Kidney glomerular epithelial cell (primary cell): ENCODE results near the gene PEX14.
A peak's percentile ranks its signal among the peaks of the same experiment; 100 is the strongest.
"Not testable (repeated sequence)": the region's sequence is repeated elsewhere in the genome, so short reads cannot be mapped to it uniquely, and the experiment has no call there.

Source experiments
- DNase-seq: peaks from one replicate; lab custom pipeline; 2025; lab: John Stamatoyannopoulos, UW

Gene PEX14

GRCh38 chr1:10474613-10475507 lies at the start of gene PEX14:
Gene PEX14 (plus strand): TSS chr1:10474950. CDS start chr1:10474967, 17 bp downstream.
- peak; percentile 78 for DNase-seq

- DNase-seq, result not testable (repeated sequence)
Measured at GRCh38 chr1:10425826-10426534, 48.8 kb upstream of the PEX14 start.

GRCh38 chr1:10426535-10426848 lies 48.3 kb upstream of the PEX14 start:
- DNase-seq, result not testable (repeated sequence)

- DNase-seq, result no peak
Measured at GRCh38 chr1:10428984-10429383, 45.8 kb upstream of the PEX14 start.

- no peak for DNase-seq
Measured at GRCh38 chr1:10429868-10430215, 44.9 kb upstream of the PEX14 start.

GRCh38 chr1:10430216-10431069 lies 44.3 kb upstream of the PEX14 start, which contains the start of gene CENPS:
Gene CENPS (plus strand): TSS chr1:10430433. CDS start chr1:10430518, 85 bp downstream.
- peak; percentile 79 for DNase-seq

- DNase-seq, result no peak
Measured at GRCh38 chr1:10431070-10431730, 43.5 kb upstream of the PEX14 start.

- no peak for DNase-seq
Measured at GRCh38 chr1:10432910-10433700, 41.6 kb upstream of the PEX14 start.

GRCh38 chr1:10433790-10434189 lies 41.0 kb upstream of the PEX14 start:
- DNase-seq, result no peak

- no peak for DNase-seq
Measured at GRCh38 chr1:10434590-10434989, 40.2 kb upstream of the PEX14 start.

GRCh38 chr1:10437052-10437451 lies 37.7 kb upstream of the PEX14 start:
- no peak for DNase-seq

GRCh38 chr1:10438677-10439163 lies 36.0 kb upstream of the PEX14 start:
- no peak for DNase-seq

GRCh38 chr1:10440305-10440704 lies 34.4 kb upstream of the PEX14 start:
- DNase-seq, result no peak

GRCh38 chr1:10440794-10441193 lies 34.0 kb upstream of the PEX14 start:
- DNase-seq, result no peak

GRCh38 chr1:10444248-10444647 lies 30.5 kb upstream of the PEX14 start:
- DNase-seq, result no peak

GRCh38 chr1:10444795-10445397 lies 29.9 kb upstream of the PEX14 start:
- DNase-seq, result no peak

- DNase-seq, result no peak
Measured at GRCh38 chr1:10446790-10447422, 27.8 kb upstream of the PEX14 start.

- DNase-seq, result no peak
Measured at GRCh38 chr1:10449751-10450150, 25.0 kb upstream of the PEX14 start, which contains the start of gene CORT. Gene CORT (plus strand): TSS chr1:10450031. CDS start chr1:10450224, 193 bp downstream.

- DNase-seq, result no peak
Measured at GRCh38 chr1:10450156-10450814, 24.5 kb upstream of the PEX14 start.
